MV-4-11 (cell line): ENCODE results near the gene AMIGO2.
A peak's percentile ranks its signal among the peaks of the same experiment; 100 is the strongest.
"Not testable (repeated sequence)": the region's sequence is repeated elsewhere in the genome, so short reads cannot be mapped to it uniquely, and the experiment has no call there.

Source experiments
- DNase-seq: peaks from one replicate; lab custom pipeline; 2025; lab: John Stamatoyannopoulos, UW

Gene AMIGO2

DNA sequence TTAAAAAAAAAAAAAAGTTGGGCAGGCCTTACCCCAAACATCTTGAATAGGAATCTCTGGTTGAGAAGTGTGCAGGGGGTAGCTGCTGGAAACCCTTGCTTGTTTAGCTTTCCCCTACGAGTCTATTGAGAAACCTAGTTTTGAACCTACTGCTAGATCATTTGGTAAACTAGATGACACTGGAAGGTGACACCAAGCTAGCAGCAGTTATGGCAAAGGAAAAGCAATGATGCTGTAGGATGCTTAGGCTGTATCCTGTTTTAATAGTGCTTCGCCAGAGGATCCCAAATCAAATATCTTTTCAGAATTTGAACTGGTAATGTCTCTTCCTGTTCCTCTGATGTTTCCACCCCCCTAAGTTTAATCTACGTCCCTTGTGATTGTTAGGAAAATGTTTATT lies 5.8 kb downstream of the AMIGO2 start:
- no peak for DNase-seq

DNA sequence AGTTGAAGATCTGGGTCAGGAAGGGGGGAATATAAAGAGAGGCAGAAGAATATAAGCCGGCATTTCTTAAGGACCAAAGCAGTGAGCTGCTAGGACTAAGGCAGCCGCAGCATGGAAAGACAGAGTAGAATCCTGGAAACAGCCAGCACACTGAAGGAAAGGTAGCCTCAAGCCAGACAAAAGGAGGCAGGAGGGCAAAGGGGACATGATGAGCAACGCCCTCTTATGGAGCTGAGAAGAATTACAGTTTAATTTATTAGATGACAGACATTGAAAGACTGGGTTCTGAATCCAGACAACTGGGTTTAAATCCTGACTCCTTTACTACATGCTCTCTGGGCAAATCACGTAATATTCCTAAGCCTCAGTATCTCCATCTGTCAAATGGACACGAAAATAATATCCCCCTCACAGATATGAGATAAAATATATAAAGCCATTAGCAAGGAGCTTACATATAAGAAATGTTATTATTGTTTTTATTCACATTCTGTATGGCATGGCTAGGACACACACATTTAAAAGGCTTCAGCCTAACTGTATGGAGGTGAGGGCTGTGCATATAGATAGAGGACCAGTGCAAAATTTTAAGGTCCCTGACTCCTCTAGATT lies 8.4 kb downstream of the AMIGO2 start:
- DNase-seq = no peak

DNA sequence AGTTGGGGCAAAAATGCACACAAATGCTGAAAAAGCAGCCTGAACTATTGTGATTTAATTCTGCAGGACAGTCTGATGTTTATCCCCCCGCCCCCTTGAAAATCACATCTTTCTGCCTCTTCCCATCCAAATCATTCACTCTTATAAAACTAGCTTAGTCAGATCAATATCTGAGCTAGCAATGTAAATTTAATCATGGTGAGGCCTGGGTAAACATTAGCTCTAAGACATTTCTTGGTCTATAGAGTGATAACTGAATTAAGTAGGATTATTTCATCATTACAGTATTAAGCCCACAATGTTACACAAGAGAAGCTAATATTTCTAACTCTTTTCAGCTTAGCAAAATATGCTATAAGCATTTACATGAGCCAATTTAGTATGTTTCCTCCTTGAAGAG lies 9.4 kb downstream of the AMIGO2 start:
- no peak for DNase-seq

DNA sequence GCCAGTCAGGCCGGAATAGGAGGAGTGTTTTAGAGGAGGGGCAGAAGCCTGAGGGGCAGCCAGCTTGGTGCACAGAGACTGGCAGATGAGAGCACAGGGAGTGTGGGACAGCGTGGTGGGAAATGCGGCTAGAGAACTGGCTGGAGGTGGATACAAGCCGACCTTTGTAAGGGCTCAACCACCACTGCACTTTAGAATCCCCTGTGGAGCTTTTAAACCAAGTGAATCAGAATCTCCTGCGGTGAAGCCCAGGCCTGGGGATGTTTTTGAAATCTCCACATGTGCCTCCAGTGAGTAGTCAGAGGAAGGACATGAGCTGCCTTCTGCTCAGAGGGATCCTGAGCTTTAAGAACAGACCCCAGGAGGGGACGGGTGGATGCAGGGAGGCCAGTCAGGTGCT lies 11.2 kb downstream of the AMIGO2 start:
- DNase-seq = no peak

DNA sequence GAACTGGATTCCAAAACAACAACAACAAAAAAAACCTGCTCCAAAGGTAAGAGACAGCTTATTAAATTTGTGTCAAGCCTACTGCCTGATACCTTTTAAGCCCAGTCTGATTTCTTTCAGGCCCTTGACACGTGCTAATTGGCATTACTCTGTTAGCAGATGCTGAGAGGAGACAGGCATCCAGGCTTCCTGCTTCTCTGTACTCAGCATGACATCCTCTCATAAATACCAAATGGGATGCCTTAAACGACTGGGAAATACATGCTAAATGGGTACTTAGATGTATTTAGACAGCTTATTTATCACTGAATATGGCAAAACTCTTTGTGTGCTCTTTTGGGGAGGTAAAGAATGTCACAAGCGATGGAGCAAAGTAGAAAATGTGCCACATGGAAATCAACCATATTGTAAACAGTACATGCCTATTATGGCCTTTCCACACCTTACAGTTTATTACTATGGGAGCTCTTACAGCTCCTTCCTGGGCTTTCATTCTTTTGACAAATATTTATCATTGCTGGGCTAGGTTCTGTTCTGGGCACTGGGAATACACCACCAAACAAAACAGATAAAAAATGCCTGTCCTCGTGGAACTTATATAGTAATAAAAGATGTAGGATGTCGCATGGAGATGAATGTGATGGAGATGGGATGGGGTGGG lies 11.9 kb downstream of the AMIGO2 start:
- no peak for DNase-seq

DNA sequence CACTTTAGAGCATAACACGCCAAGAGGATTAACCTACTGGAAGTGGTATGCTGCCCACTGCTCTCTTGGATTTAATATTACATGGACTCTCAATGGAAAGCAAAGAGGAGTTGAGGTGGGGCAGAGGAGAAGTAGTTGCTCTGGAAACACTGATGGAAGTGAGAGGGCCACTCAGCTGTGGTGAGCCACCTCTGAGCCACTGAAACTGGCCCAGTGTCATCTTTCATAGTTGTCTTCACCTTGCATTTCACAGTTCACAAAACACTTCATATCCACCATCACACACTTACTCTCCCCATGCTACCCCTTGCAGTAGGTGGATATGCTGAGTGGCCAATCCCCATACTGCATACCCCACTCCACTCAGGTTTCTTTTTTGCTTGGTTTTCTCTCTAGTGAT lies 12.6 kb downstream of the AMIGO2 start:
- DNase-seq = no peak

DNA sequence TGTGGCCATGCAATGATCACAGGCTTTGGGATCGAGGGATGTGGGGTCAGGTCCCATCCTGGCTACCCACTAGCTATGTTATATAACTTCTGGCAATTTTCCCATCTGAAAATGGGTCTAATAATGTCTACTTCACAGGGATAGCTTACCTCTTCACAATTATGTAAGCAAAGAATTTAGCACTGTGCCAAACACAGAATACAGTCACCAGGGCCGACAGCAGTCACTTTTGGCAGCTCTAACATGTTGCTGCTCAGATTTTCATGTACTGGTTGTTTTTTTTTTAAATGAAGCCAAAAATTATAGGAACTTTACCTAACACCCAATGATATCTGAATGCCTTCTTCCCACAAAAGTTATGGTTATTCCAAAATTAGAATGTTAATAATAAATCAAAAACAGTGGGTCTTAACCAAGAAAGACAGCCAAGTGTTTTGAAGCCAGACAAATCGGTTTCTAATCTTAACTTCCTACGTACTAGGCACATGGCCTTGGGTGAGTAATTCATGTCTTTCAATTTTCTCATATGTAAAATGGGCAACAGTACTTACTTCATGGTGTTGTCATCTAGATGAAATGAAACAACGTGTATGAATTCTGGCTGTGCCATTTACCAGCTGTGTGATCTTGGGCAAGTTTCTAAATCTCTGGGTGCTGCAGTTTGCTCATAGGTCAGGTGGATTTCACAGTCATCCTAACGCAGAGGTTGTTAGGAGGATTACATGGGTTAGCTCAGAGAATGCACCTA lies 13.3 kb downstream of the AMIGO2 start:
- DNase-seq = no peak

DNA sequence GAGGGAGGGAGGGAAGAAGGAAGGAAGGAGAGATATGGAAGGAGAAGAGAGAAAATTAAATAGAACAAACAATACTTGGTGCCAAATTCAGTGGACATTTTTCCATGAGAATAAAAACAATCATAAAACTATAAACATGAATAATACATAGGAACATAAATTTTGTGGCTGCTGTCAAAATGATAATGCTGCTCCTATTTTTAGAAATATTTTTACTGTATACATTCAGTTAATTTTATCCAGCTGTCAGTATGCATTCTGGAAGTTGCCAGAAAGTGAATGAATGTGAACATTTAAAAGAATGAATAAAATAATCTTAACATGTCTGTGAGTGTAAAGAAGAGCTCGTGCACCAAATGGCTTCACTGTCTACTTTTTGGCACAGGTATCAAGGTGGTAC lies 14.2 kb downstream of the AMIGO2 start:
- no peak for DNase-seq

DNA sequence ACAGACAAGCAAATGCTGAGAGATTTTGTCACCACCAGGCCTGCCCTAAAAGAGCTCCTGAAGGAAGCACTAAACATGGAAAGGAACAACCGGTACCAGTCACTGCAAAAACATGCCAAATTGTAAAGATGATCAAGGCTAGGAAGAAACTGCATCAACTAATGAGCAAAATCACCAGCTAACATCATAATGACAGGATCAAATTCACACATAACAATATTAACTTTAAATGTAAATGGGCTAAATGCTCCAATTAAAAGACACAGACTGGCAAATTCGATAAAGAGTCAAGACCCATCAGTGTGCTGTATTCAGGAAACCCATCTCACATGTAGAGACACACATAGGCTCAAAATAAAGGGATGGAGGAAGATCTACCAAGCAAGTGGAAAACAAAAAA lies 21.1 kb downstream of the AMIGO2 start:
- not testable (repeated sequence) for DNase-seq

DNA sequence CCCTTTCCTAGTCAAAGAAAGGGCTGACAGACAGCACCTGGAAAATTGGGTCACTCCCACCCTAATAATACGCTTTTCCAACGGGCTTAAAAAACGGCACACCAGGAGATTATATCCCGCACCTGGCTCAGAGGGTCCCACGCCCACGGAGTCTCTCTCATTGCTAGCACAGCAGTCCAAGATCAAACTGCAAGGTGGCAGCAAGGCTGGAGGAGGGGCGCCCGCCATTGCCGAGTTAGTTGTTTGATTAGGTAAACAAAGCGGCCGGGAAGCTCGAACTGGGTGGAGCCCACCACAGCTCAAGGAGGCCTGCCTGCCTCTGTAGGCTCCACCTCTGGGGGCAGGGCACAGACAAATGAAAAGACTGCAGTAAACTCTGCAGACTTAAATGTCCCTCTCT lies 22.8 kb downstream of the AMIGO2 start:
- DNase-seq = not testable (repeated sequence)

DNA sequence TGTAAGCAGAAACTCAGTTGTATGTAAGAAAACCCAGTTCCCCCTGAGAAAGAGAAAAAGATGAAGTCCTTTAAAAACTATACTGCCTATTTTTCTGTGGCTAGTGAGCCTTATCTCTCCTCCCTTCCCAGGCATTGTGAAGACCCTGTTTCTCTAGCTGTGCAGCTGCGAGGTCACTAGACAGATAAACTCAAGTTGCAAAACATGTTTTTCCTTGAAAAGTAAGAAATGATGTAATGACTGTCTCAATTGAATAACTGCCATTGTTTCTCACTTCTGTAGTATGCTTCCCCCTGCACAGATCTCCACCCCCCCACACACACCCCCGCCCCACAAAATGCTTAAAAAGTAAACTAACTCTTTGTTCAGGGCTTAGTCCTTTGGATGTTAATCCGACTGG lies 23.9 kb downstream of the AMIGO2 start:
- DNase-seq = peak; percentile 86

DNA sequence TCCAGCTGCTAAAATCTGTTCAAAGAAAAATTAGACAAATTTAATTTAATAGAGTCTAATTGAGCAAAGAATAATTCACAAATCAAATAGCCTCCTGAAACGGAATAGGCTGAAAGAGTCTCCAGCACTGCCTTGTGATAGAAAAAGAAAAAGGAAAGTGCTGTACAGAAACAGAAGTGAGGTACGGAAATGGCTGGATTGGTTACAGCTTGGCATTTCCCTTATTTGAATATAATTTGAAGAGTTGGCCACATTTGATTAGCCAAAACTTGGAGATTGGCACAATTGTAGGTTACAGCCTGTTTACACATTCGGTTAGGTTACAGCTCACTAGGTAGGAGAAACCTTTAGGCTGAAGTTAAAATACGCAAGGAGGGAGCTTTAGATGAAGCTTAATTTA lies 25.1 kb downstream of the AMIGO2 start:
- peak; percentile 26 for DNase-seq

DNA sequence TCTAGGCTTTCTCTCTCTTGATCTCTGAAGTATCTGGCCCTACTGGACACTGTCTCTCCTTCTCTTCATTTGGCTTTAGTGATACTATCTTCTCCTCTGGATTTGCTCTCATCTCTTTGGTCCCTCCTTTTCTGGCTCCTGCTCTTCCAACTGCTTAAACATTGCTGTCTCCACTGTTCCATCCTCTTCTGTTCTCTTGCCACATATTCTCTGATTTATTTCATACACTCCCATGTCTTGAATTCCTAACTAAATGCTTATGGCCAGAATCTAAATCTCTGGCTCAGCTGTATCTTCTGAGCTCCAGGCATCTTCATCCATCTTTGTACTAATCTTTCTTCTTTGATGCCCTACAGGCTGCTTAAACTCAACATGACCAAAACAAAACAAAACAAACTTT lies 25.8 kb downstream of the AMIGO2 start:
- DNase-seq = no peak

DNA sequence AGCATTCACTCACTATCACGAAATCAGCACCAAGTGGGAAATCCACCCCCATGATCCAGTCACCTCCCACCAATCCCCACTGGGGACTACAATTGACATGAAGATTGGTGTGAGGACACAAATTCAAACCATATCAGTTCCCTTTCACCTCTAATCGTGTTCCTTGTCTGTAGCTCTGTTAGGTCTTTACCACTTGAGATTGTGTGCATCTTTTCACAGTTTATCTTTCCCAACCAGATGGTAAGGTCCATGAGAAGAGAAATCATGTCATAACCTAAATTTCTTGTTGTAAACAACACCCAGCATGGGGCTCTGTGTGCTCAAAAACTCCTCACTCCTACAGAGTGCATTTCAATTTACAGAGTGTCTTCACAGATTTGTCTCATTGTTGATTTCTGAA lies 27.5 kb downstream of the AMIGO2 start:
- no peak for DNase-seq

DNA sequence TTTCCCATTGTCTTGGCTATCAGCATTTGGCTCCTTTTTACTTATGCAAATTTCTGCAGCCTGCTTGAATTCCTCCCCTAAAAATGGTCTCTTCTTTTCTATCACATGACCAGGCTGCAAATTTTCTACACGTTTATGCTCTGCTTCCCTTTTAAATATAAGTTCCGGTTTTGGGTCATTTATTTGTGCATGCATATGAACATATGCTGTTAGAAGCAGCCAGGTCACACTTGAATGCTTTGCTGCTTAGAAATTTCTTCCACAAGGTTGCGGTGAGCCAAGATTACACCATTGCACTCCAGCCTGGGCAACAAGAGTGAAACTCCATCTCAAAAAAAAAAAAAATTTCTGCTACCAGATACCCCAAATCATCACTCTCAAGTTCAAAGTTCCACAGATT lies 28.5 kb downstream of the AMIGO2 start:
- DNase-seq = not testable (repeated sequence)

DNA sequence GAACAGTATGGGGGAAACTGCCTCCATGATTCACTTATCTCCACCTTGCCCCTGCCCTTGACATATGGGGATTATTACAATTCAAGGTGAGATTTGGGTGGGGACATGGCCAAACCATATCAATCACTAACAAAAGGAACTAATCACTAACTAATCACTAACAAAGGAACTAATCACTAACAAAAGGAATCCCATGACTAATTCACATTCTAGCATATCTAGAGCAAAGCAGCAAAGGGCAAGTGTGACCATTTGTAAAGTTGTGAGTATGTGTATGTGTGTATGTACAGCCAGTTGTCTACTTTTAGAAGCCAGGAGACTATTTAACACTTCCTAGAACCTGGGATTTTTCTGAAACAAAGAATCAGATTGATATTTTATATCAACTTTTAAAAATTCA lies 31.2 kb downstream of the AMIGO2 start:
- DNase-seq = no peak

DNA sequence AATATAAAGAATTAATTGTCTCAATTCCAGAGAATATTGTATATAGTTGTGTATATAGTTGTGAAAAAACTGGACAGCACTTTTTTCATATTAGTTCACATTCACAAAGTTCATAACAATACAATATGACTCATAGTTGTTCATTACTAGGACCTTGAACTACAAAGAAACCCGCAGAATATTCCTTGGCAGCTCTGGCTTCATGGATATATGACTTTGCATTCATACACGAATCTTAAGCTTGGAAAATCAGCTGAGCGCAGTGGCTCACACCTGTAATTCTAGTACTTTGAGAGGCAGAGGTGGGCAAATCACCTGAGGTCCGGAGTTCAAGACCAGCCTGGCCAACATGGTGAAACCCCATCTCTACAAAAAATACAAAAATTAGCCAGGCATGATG lies 38.4 kb downstream of the AMIGO2 start:
- no peak for DNase-seq

DNA sequence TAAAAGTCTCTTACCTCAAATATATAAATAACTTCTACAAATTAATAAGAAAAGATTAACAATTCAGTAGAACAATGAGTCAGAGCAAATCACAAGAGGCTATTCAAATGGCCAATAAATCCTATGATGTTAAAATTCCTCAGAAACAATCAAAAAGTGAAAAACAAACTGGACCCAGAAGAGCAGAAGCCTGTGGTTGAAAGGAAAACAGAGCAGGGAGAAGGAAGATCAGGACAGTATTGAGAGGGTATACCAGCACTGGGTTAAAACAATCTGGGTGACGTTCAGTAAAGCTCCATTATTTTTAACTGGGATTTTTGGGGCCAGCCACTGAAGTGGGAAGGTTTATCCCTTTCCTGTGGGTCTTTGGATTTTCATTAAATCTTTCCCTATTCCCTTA lies 40.0 kb downstream of the AMIGO2 start:
- no peak for DNase-seq

DNA sequence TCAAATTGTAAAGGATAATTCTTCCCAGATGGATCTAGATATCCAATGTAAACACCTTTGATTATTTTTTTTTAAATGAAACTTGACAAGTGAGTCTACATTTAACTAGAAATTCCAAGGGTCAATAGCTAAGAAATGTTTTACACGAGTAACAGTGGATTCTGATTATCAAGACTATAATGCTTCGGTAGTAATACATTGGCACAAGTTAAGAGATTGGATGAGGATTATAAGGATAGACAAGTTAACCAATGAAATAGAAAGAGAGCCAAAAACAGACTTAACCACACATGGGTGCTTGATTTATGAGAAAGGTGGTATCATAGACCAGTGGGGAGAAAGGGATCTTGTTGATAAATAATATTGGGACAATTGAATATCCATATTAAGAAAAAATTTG lies 40.7 kb downstream of the AMIGO2 start:
- no peak for DNase-seq

DNA sequence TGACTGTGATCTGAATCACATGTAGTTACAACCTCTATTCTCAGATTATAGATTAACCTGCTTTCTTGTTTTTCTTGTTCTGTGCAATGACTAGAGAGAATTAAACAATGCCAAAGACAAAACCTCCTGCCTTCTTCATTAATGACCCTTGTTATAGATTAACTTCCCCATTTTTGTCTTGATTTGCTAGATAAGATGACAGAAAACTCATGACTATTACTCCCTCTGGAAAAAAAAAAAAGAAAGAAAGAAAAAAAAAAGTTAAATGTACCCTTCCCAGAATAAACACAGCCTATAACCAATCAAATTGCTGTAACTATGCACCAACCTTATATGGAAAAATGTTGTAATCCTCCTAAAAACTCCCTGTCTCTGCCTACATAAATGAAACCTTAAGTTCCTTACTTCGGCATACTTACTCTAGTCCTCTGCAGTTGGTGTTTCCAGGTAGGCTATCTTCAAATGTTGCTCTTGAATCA lies 41.5 kb downstream of the AMIGO2 start:
- DNase-seq = peak; percentile 42

DNA sequence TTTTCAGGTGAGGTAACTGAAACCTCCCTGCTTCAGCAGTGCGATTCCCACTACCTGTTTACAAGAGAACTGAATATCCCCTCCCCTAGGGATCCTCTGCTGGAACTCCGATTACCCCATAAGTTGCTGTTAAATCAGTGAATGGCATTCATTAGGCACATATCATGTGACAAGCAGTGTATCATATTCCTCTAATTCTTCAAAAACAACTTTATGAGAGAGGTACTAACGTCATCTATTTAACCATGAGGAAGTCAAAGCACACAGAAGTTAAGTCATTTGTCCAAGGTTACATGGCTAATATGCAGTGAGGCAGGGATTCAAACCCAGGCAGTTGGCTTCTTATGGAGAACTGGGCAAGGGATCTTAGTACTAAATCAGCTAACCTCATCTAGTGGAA lies 44.3 kb downstream of the AMIGO2 start:
- DNase-seq = no peak

DNA sequence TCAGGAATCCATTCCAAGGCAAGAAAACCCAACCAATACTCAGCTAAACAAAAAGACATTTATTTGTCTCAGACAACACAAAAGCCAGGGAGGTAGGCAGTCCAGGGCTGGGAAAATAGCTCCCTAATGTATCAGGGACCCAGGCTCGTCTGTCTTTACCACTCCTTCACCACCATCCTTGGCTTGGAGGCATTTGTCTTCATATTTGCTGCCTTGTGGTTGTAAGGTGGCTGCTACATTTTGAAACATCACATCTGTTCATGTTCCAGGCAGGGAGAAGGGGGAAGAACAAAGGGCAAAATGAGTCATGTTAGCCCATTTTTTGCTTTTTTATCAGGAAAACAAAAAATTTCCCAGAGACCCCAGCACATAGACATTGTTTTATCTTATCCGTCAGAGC lies 45.1 kb downstream of the AMIGO2 start:
- no peak for DNase-seq

DNA sequence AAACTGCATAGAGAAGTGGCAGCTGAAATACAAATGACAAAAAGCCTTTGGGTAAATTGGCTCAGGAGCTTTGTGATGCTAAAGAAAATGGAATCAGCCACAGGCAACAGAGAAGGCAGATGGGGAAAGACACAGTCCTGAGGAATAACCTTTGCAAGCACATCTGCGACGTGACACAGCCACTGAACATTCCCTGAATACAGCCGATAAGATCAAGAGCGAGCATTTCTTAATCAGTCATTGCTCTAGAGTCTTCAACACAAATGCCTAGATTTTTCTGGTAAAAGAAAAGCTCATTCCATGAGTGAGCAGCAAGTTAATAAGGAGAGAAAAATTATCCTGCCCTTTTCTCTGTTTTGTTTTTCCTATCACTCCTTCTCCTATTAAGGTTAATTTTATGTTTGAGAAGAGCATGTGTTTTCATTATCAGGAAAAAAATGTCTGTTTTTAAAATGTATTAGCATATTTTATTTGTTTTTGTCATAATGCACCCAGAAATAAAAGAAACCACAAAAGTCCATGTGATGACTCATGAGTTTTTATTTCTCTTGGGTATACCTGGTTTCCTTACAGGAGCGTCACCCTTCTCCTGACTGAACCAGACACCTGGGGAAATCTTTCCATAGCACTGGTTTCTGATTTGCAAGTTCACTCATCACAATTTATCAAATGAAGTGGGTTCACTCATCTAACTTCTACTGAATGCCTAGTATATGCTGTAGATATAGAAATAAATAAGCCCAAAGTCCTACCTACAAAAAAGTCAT lies 45.8 kb downstream of the AMIGO2 start:
- no peak for DNase-seq
